Left renal pelvis (tissue), 4 donors: ENCODE results near the gene GNAS-AS1. TPM values are rescaled to one million over a fixed set of nuclear protein-coding genes. Genes with fewer than 3 reads are reported as not detected.
A peak's percentile ranks its signal among the peaks of the same experiment; 100 is the strongest.

Source experiments
- DNase-seq, 4 donors: peaks; one replicate each; pipeline ENCODE4 v3.0.0-alpha.2; 2013; ENCODE audit warnings: low read depth in 4 of 4, low spot score in 3 of 4
- polyA plus RNA-seq, 4 donors: library from polyadenylated mRNA; unstranded; fragments of 120-200 nt; gene quantifications; one replicate each; pipeline ENCODE4 v1.2.1, GENCODE V29; 2013; ENCODE audit not compliant: insufficient read length in 4 of 4

The GNAS-AS1 gene
- polyA plus RNA-seq, 4 donors = 0.67 to 1.8 (median 0.80) TPM

DNA sequence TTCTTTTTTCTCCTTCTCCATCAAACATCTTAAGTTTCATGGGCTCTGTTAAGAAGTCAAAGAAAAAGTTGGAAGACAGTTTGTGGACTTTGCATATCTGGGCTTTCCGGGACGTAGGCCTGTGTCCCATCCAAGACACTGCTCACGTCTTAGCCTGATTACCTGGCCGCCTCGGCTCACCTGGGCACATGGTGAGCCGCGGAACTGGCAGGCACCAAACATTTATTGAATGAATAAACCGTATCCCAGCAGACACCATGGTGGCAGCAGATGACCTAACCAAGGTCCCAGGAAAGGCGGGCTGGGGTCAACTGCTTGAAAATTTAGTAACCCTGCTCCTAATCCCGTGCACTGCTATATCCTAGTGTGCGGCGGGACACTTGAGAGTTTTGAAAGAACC, 37.4 kb upstream of the GNAS-AS1 start:
- no peak for DNase-seq

DNA sequence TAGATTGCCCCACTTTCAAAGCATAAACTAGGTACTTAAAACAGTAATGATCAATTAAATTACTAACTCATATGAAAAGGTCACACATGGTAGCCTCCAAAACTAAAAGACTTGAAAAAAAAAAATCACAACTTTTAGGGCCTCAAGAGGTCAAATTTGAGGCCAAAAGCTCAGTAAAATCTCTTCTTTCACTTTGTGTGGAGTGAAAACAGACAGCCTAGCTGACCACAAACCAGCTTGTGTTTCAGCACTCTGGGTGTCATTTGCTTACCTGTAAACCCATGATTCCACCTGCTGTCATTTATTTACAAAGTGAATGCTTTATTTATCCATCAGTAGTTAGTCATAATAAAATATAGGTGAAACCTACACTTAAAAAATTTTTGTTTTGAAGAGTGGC, 35.8 kb upstream of the GNAS-AS1 start:
- DNase-seq = no peak

DNA sequence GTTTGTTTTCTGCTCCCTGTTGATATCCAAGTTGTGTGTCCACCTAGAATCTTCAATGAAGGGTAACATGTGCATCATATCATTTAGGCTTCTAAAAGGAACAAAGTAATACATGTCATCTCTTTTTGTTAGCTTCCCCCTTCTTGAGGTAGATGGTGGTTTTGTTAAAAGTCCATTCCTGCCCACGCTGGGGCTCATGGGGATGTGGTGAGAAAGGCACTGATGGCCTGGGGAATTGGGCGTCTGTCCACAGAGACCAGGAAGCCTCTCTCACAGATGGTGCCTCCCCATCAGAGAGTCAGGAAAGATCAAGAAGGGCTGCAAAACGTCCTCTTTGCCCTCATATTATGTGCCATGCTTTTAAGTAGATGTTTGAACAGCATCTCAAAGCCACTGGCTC, 34.3 kb upstream of the GNAS-AS1 start:
- no peak for DNase-seq

DNA sequence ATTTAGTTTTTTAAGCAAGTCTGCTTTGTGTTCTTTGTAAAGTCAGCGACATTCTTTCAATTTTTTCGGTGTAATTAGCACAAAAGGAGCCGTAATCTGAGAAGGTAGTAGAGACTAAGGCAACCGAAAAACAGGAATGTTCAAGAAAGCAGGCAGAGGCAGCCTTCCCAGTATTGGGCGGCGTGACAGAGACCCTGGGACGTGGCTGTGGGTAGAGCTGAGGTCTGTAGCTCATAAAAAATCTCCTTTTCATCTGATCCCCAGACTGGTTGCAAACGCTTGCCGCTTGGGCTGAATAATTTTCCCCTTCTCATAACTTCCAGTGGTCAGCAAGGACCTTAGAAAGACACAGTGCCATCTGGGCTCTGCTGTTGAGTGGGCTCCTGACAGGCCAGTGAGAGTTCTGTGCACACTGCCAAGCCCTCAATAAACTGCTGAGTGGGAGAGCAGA, 32.6 kb upstream of the GNAS-AS1 start:
- no peak for DNase-seq

DNA sequence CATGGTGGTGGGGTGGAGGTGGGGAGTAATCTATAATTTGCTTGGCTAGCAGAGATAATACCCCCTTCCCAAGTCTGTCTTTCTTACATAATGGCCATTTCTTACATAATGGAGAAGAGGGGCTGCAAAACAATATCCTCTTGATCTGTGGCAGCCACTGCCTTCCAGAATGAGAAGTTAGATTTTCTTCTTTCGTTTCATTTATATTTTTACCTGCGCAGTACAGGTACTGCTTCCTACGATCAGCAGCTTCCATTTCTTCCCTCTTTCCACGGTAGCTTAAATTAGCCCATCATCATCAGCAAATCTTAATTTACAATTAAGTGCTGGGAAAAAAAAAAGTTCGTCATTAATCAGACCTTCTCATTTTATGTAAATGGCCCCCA, 32.0 kb upstream of the GNAS-AS1 start:
- DNase-seq = no peak

DNA sequence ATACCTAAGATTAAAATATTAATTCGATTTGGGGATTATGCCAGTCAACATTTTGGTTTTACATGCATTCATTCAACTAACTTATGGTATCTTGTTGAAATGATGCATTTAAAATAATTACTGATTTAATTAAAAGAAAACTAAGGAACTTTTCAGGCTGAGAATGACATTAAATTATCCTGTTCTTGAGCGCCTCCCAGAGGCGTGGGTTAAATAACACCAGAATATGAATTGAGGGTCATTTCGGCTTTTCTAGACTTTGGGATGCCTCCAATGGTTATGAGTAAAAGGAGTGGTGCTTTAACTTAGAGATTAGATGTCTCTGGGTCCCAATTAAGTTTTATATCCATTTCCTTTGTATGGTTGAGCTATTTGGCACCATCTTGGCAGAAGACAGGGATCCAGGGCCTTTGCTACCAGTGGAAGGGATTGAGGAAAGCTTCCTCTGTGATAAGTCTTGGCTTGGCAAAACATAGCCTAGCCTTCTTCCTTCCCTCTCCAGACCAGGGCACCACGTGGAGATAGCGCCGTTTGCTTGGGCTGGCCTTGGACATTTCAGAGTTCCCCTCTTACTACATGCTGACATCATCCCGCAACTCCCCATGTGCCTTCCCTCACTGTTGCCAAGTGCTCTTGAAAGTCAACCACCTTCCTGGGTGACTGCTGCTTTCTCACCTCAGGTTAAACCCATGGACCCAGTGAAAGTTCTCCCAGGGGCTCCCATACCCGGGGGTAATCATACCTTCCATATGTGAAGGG, 30.5 kb upstream of the GNAS-AS1 start:
- no peak for DNase-seq

DNA sequence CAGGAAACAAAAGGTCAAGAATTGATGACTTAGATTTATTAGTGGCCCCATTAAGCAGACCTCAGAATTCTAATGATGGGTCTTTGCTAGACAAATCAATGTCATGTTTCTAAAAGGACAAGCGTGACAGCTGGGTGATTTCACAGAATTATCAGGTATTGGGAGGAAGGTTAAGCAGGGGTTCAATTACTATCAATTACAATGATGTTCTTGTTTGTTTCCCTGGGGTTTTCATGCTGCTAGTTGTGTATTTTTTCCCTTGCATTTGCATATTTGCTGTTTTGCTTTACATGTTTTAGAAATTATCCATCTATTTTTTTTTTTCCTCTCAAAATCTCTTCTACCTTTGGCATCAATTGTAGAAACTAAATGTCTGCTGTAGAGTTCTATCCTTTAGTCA, 29.7 kb upstream of the GNAS-AS1 start:
- DNase-seq = no peak

DNA sequence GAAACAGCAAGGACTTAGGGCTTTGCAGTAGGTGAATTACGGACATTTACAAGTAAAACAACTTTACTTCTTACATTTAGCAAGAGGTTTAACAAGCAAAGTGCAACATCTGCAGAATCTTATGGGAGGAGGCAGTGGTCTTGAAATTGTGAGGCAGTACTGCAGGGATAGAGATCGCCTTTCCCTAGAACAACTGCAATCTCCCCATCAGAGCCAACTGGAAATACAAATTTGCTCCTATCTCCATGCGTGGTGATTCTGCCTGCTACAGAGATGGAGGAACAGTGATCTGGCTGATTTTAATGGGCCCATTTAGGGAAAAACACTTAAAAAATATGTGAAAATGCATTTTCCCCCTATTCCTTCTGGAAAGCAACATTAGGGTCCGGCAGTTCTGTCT, 27.7 kb upstream of the GNAS-AS1 start:
- DNase-seq = no peak

DNA sequence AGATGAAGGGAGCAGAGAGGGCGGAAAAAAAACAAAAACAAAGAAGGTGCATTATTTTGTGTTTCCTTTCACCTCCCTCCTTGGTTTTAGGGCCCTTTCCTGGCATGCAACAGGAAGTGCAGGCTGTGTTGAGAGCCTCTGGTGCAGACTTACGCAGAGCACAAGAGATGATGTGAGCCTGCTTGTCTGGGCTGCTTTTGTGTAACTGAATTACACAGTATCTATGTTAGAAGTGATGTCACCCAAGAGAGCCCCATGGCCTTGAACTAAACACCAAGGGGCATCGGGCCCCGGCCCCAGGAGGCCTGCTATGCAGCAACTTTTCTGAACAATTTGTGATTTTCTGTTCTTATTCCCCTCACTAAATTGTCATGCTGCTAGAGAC, 27.3 kb upstream of the GNAS-AS1 start:
- no peak for DNase-seq

DNA sequence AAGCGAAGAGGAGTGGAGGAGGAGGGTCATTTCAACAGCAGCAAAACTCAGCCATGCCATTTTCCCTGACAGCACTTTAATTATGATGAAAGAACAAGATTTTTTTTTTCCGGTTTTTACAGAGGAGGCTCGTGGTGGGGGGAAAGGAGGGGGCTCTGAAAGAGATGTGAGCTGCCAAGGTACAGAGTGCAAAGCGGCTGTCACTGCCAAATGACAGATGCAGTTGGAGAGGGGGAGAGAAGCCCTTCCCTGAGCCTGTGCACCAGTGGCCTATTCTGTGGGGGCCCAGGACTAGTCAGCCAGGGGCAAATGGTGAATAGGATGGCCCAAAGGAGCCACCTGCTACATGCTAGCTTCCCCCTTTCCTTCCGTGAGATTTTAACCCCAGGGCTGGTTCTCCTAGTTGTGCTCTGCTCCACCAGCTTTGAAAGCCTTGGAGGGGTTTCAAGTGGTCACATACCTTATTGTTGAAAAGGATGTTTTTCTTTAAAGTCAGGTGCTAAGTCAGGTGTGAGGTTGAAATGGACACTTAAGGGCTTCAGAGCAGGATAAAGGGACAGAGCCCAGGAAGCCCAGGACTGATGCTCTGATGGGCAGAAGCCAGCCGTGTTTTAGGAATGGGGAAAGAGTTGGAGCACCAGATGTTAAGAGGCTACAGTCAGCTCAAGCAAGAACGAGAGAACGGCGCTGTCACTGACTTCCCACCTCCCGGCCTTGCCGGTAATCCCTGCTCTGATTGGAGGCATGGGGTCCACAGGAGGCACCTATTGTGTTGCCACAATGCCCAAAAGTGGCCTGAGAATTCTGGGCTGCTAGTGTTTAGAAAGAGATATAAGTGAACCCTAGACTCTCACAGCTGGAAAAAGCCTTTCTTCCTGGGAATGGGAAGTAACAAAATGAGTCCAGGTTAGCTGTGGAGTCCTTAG, 26.6 kb upstream of the GNAS-AS1 start:
- no peak for DNase-seq

DNA sequence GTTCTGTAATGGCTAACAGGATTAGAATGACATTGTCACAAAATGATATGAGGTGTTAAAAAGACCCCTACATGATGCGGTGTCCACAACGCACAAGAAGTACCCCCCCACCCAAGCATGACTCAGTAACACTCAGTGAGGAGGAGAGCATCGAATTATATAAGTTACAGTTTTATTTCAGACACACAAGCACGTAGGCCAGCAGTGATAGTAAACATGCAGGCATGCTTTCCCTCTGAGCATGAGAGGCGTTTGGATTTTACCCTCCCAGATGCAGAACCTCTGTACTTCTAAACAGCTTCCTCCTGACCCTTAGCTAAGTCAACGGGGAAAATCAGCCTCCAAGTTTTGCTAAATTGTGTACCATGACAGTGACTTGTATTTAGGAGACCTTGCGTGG, 25.7 kb upstream of the GNAS-AS1 start:
- DNase-seq = no peak

DNA sequence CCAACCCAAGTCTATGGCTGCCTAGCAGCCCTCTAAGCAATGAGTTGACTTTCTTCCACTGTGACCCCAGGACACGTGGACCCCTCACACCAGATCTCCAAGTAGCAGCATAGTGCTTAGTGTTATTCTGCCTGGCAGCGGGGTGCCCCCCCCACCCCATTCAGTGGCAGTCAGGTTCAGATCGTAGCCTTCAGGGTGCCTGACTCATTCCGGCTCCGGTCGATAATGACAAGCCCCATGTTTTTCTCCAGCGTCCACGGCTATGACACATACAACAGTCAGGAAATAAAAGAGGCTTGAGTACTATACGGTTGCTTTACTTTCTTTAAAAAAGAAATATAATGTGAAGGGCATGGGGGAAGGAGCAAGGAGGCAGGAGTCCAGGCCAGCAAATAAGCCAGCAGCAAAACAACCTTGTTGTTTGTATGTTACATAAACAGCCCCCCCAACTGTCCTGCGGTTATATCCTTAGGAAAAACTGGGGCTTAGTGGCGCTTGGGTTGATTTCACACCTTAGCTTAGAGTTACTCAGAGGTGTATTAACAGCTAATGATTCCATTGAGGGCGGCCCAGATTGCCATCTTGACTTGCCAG, 24.9 kb upstream of the GNAS-AS1 start:
- DNase-seq = no peak

DNA sequence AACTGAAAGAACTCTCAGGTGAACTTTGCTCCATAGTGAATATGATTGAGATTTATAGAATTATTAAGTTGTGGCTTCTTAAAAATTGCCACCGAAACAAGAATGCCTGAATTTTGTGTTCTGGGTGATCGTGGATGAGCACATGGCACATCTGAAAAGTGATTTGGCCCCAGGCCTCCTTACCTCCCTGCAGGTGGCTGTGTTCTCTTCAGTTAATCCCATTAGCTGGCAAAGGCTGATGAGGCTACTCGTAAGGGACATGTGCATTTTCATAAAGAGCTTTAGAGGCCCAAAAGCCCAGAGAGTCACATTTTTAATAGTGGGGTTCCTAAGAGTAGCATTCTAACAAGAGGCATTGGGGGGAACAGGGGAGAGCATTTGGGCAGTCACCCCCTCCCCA, 24.4 kb upstream of the GNAS-AS1 start:
- DNase-seq = no peak

DNA sequence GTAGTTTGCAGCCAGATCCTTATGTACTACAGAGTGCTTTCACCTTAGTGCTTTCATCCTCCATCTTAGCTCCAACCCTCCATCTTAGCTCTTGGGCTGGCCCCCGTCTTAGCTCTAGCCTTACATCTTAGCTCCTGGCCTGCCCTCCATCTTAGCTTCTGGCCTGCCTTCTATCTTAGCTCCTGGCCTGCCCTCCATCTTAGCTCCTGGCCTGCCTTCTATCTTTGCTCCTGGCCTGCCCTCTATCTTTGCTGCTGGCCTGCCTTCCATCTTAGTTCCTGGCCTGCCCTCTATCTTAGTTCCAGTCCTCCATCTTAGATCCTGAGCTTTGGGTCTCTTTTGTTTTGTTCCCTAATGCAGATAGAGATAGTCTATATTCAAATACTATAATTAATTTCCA, 23.8 kb upstream of the GNAS-AS1 start:
- DNase-seq = no peak

DNA sequence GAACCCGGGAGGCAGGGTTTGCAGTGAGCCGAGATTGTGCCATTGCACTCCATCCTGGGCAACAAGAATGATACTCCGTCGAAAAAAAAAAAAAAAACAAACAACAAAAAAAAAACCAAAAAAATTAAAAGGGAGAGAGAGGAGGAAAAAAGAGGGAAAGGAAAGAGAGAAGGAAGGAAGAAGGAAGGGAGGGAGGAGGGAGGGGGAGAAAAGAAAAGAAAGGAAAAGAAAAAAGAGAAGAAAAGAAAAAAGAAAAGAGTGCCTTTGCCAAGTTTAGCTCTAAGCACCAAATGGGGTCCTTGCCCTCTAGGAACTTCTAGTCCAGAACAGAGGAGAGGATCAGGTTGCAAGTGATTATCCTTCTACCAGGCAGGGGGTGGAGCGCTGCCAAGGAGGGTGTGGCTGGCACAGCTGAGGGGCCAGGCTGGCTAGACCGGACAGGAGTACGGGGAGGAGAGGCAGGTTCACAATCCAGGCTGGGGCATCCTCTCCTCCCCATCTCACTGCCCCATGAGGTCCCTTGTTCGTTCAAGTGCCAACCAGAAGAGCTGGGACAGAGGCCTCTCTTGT, 20.9 kb upstream of the GNAS-AS1 start:
- DNase-seq = no peak

DNA sequence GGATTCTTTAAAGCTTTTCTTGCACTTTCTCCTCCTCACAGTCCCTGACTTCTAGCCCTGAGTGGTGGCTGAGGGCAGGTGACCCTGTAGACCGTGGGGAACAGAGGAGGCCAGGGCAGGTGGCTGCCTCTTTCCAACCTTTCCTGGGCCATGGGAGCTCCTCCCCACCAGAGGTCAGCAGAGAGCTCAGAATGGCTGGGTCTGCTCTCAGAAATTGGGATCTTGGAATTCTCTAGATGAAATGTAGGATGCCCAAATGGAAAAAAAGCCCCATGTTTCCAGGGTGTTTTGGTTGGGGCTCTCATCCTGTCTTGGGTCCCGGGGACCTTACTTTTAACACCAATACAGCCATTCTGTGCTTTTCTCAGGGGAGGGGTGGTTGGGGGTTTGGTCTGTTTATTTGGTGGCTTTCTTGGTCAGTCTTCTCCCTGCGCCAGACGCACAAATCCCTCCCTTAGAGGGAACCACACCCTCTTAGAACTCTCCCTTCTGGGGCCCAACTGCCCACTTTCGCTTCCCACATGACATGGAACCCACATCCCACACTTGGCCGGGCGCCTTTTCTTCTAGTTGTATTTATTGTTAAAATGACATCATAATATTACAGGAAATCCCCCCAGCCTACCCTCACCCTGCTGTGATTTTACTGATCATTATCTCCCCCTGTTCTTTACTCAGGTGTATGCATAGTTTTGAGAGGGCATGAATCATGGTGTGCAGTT, 19.8 kb upstream of the GNAS-AS1 start:
- DNase-seq = peak in 1 of 4 donors; percentile 52

DNA sequence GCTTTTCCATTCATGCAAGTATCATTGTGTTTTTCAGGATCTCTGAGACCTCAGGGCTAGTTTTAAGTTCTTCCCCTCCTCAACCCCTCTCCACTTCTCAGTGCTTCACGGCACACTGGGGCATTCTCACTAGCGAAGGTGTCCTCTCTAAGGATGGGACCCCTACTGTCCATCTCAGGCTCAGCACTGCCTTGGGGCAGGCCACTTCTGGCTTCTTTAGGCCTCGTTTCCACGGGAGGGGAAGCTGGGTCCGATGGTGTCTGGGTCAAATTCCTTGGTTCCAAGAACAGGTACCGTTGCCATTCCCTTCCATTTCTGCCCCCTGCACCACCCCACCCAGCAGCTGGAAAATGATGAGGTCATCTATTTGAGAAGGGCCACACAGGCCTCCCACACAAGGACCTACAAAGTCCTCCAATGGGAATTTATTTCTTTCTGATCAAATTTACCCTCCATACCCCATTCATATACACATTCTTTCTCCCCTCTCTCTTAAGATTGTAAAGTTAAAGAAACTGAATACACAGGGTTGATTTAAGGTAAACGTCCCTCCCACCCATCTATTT, 19.0 kb upstream of the GNAS-AS1 start:
- DNase-seq = no peak

DNA sequence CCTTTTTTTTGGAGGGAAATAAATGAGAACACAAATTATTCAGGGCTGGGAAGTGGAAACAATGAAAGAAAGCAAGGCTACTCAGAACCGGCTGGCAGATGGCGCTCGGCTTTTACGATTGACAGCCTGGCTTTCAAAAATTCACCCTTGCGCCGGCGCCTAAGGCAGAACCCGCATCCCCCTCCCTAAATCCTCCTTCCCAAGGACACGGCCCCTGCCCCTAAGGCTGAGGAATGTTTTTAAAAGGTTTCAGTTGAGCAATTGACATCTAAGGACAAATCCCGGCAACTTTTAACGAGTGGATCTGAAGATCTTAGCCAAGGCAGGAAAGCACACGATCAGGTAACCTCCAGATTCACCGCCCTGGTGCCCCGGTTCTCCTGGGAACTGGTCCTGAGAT, 18.1 kb upstream of the GNAS-AS1 start:
- peak in 1 of 4 donors; percentile 53 for DNase-seq

DNA sequence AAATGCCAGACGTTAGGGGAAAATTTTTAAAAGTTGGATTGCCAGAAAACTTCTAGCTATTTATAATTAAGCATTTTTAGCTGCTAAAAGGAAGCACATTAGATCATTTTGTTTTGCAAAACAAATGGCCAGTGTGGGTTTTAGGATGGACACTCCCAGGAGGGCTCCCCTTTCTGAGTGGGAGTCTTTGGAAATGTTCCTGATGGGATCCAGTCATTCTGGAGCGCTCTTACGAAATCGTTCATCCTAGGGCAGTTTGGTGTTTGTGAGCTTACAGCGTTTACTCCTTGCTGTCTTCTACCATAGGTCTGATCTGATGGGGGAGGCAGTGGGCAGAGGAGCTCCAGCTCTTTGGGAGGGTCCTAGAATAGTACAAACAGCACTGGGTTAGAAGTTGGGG, 16.5 kb upstream of the GNAS-AS1 start:
- no peak for DNase-seq

DNA sequence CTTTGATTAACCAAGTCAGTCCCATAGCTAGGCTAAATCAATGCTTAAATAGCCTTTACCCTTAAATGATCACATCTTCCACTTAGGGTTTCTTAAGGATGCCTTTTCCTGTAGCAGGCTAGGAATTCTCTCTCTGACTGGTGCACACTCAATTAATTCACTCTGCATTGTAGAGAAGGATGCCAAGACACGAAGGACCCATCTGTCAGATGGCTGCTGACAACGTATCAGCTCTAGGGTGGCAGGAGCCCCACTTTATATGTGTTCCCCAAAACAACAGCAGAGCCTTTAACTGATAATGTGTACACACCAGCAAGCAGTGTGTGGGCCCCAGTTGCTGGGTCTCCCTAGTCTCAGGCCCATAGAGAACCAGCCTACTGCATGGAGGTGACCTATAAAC, 15.1 kb upstream of the GNAS-AS1 start:
- DNase-seq = no peak
